Endodermal cell (in vitro differentiated cells): ENCODE results near the gene METAP1. TPM values are rescaled to one million over a fixed set of nuclear protein-coding genes. Genes with fewer than 3 reads are reported as not detected.
A peak's percentile ranks its signal among the peaks of the same experiment; 100 is the strongest.

Source experiments
- DNase-seq: peaks from one replicate; pipeline ENCODE4 v3.0.0-alpha.2; 2017
- H3K27ac ChIP-seq: 2 replicates; pipeline ENCODE4 v1.5.1; 2013; ENCODE audit warnings: mild to moderate bottlenecking, low read depth, low read length, moderate library complexity
- H3K27me3 ChIP-seq: 2 replicates; pipeline ENCODE4 v1.6.1; 2013; ENCODE audit warnings: mild to moderate bottlenecking, low read length, moderate library complexity; ENCODE audit not compliant: insufficient read depth, control insufficient read depth, poor library complexity, severe bottlenecking
- H3K36me3 ChIP-seq: 2 replicates; pipeline ENCODE4 v1.7.0; 2013; ENCODE audit warnings: mild to moderate bottlenecking, low read length, moderate library complexity; ENCODE audit not compliant: control insufficient read depth, insufficient read depth
- H3K4me1 ChIP-seq: one replicate; pipeline ENCODE4 v1.7.0; 2013; ENCODE audit warnings: low read length; ENCODE audit not compliant: control insufficient read depth, insufficient read depth
- H3K4me3 ChIP-seq: 2 replicates; pipeline ENCODE4 v1.5.1; 2013; ENCODE audit warnings: mild to moderate bottlenecking, low read length, moderate library complexity
- H3K9ac ChIP-seq: 2 replicates; pipeline ENCODE4 v1.6.1; 2013; ENCODE audit warnings: mild to moderate bottlenecking, low read length, moderate library complexity; ENCODE audit not compliant: poor library complexity, severe bottlenecking; ENCODE audit errors: extremely low read depth
- H3K9me3 ChIP-seq: 2 replicates; pipeline ENCODE4 v1.6.1; 2013; ENCODE audit warnings: mild to moderate bottlenecking, low read length, moderate library complexity; ENCODE audit not compliant: control insufficient read depth
- H3K27ac Mint-ChIP-seq: 2 replicates; pipeline ENCODE4 v1.8.0; 2020; ENCODE audit warnings: mixed read lengths
- H3K27me3 Mint-ChIP-seq: 2 replicates; pipeline ENCODE4 v1.8.0; 2021; ENCODE audit warnings: mild to moderate bottlenecking, mixed read lengths; ENCODE audit not compliant: insufficient read depth
- H3K36me3 Mint-ChIP-seq: 2 replicates; pipeline ENCODE4 v1.8.0; 2020; ENCODE audit warnings: low read depth, mixed read lengths
- H3K4me1 Mint-ChIP-seq: 2 replicates; pipeline ENCODE4 v1.8.0; 2020; ENCODE audit warnings: mixed read lengths
- H3K4me3 Mint-ChIP-seq: 2 replicates; pipeline ENCODE4 v1.8.0; 2020; ENCODE audit warnings: mild to moderate bottlenecking, moderate library complexity, mixed read lengths
- H3K9me3 Mint-ChIP-seq: 2 replicates; pipeline ENCODE4 v1.8.0; 2020; ENCODE audit warnings: mild to moderate bottlenecking, mixed read lengths
- WGBS, 2 experiments: methylation state at CpG; one replicate each; pipeline versions ENCODE4 v1.1.5 to v1.1.7; 2013; ENCODE audit warnings: missing lambda C conversion rate in 2 of 2, mixed read lengths in 1 of 2; ENCODE audit not compliant: insufficient coverage in 1 of 2, insufficient read length in 1 of 2; 5-methylcytosine and 5-hydroxymethylcytosine counted together
- total RNA-seq, 2 donors: library from RNA; stranded (reverse); fragmentation: NEBNext Ultra II Directional in 1 of 2; extraction: Animal tissue kit (Norgen Biotek cat#: 25700) in 1 of 2; gene quantifications; 2 replicates in 1 of 2; 3 replicates in 1 of 2; pipeline ENCODE4 v1.2.1, GENCODE V29; 2021
- TF ChIP-seq, protein P1 (sequence below): fragments of 200-600 bp; sonication (generic); conservative IDR thresholded peaks from 2 replicates; pipeline ENCODE4 v1.5.0; 2021; ENCODE audit warnings: antibody characterized with exemption, mild to moderate bottlenecking

METAP1 gene
- total RNA-seq, 2 donors from 2014 or later = 51.0 to 53.0 TPM

DNA sequence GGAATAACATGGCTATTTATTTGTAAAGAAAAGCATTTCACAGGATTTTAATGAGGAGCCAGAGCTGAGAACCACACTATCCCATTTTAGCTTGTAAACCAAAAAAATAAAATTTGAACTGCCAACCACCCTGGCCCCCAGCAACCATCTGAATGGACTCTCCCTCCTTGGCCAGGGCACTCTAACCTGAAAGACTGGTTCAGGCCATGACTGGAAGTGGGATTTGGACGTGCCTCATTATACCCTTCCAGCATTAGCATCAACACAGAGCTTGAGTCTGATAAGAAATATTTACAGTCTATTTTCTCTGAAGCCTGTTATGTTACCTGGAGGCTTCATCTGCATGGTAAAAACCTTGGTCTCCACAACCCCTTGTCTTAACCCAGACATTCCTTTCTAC is 30.0 kb downstream of the METAP1 start:
- Mint-ChIP-seq H3K27ac (no peak overlapping the region), H3K4me3 (no peak overlapping the region), H3K4me1 (peaks cover 12% of the 10 kb centered on the region), H3K36me3 (peaks cover 37% of the 10 kb centered on the region), H3K27me3 (no peaks in the 10 kb centered on the region), H3K9me3 (peaks cover 36% of the 10 kb centered on the region)
- no peak for DNase-seq
- 95% methylated on average over 1 of the region's 1 CpG; no CpG with 5 or more reads in 1 of the 2 experiments for WGBS, 2 experiments
- Histone ChIP-seq H3K27ac (no peak overlapping the region), H3K9me3 (peaks cover 36% of the 10 kb centered on the region), H3K36me3 (peaks cover 37% of the 10 kb centered on the region), H3K9ac (no peak overlapping the region), H3K4me3 (no peak overlapping the region), H3K4me1 (no peaks in the 10 kb centered on the region), H3K27me3 (no peaks in the 10 kb centered on the region)
- TF ChIP-seq, protein P1, sequence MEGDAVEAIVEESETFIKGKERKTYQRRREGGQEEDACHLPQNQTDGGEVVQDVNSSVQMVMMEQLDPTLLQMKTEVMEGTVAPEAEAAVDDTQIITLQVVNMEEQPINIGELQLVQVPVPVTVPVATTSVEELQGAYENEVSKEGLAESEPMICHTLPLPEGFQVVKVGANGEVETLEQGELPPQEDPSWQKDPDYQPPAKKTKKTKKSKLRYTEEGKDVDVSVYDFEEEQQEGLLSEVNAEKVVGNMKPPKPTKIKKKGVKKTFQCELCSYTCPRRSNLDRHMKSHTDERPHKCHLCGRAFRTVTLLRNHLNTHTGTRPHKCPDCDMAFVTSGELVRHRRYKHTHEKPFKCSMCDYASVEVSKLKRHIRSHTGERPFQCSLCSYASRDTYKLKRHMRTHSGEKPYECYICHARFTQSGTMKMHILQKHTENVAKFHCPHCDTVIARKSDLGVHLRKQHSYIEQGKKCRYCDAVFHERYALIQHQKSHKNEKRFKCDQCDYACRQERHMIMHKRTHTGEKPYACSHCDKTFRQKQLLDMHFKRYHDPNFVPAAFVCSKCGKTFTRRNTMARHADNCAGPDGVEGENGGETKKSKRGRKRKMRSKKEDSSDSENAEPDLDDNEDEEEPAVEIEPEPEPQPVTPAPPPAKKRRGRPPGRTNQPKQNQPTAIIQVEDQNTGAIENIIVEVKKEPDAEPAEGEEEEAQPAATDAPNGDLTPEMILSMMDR = no peak

DNA sequence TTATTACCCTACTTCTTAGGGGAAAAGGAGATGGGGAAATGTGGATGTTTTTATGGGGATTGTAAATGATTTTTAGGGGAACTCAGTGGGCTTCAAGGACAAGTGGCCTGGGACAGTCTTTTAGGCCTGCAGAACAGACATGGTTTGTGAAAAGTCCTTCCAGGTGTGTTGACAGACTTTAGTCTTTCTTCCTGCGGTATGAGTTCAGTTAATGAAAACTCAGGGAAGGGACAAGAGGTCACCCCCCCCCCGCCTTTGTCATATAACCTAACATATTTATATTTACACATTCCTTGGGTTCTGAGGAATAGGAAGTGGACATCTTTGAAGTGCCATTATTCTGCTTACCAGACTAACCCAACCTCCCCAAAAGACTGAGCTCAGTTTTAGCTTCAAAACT is 31.8 kb downstream of the METAP1 start:
- no CpG with 5 or more reads among the region's 2 CpGs for WGBS, 2 experiments
- no peaks in the 10 kb centered on the region for H3K27me3 ChIP-seq

DNA sequence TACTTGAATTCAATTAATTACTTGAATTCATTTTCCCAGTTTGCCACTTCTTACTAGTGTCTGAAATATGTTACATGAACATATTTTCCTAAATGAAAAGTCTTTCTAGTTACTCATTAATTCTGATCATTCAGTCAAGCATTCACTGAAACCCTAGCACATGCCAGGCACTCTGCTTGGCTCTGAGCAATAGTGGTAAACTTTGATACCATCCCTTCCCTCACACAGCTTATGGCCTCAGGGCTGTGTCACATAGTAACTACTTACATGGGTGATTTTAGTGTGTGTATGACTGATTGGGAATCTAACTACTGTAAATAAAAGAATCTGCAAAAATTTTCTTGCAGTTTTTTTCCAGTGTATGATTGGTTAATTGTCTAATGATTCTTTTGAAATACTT is 32.7 kb downstream of the METAP1 start:
- H3K9me3 Mint-ChIP-seq = peaks cover 11% of the 10 kb centered on the region

More for the DNA sequence above, 31.8 kb downstream of the METAP1 start:
- Histone ChIP-seq H3K27ac (no peak overlapping the region), H3K4me1 (no peaks in the 10 kb centered on the region), H3K4me3 (no peak overlapping the region), H3K9ac (no peak overlapping the region), H3K9me3 (peaks cover 18% of the 10 kb centered on the region), H3K36me3 (peaks cover 28% of the 10 kb centered on the region)
- Mint-ChIP-seq H3K4me3 (no peak overlapping the region), H3K36me3 (peaks cover 20% of the 10 kb centered on the region), H3K4me1 (peaks cover 25% of the 10 kb centered on the region), H3K9me3 (peaks cover 18% of the 10 kb centered on the region), H3K27me3 (no peaks in the 10 kb centered on the region), H3K27ac (peak overlapping the region; percentile 37)
- no peak for DNase-seq
- TF ChIP-seq, protein P1 = no peak

More for the DNA sequence above, 32.7 kb downstream of the METAP1 start:
- peaks cover 12% of the 10 kb centered on the region for H3K36me3 Mint-ChIP-seq
- Histone ChIP-seq H3K36me3 (peaks cover 21% of the 10 kb centered on the region), H3K27me3 (no peaks in the 10 kb centered on the region), H3K4me1 (no peaks in the 10 kb centered on the region), H3K27ac (no peak overlapping the region), H3K9ac (no peak overlapping the region), H3K4me3 (no peak overlapping the region), H3K9me3 (peaks cover 9% of the 10 kb centered on the region)
- TF ChIP-seq, protein P1 = no peak
- no peaks in the 10 kb centered on the region for H3K27me3 Mint-ChIP-seq
- no peak for DNase-seq
- H3K4me3 Mint-ChIP-seq = no peak overlapping the region
- H3K27ac Mint-ChIP-seq = no peak overlapping the region
- H3K4me1 Mint-ChIP-seq = peaks cover 29% of the 10 kb centered on the region
